H1 (cell line): ENCODE data around the gene ZFR. TPM values are rescaled to one million over a fixed set of nuclear protein-coding genes. Genes with fewer than 3 reads are reported as not detected.

Experiments used
- CTCF ChIA-PET: fragments of 300-600 bp; sonication (Branson Sonifier 250); formaldehyde crosslinking; loops from one replicate; lab custom pipeline; 2021; ENCODE audit not compliant: partially characterized antibody; lab: Charles Lee
- POLR2A ChIA-PET: fragments of 300-600 bp; sonication (Branson Sonifier 250); formaldehyde crosslinking; loops from one replicate; lab custom pipeline; 2021; ENCODE audit warnings: inconsistent platforms; ENCODE audit not compliant: partially characterized antibody; lab: Charles Lee
- DNase-seq, 2 experiments: peaks; one replicate each; pipeline versions ENCODE4 v3.0.0 to v3.0.0-alpha.2; 2010 to 2022; ENCODE audit warnings: low spot score in 2 of 2, low read depth in 1 of 2, mixed read lengths in 1 of 2
- FAIRE-seq: peaks from 2 replicates; lab custom pipeline; 2011; peaks lifted over from hg19 to GRCh38; lab: Jason Lieb, UNC
- H2AFZ ChIP-seq: 2 replicates; pipeline ENCODE4 v1.8.1; 2012; ENCODE audit warnings: low read length, inconsistent platforms
- H2AK5ac ChIP-seq: 2 replicates; pipeline ENCODE4 v1.6.1; 2013; ENCODE audit warnings: low read depth, low read length
- H2BK120ac ChIP-seq: replicated peaks from 2 replicates; pipeline ENCODE3; 2013; ENCODE audit warnings: low read depth, low read length, inconsistent platforms
- H2BK12ac ChIP-seq: 2 replicates; pipeline ENCODE4 v1.6.1; 2013; ENCODE audit warnings: low read depth, low read length
- H2BK15ac ChIP-seq: 2 replicates; pipeline ENCODE4 v1.6.1; 2013; ENCODE audit warnings: low read length
- H2BK20ac ChIP-seq: 2 replicates; pipeline ENCODE4 v1.6.1; 2013; ENCODE audit warnings: low read length
- H2BK5ac ChIP-seq: 2 replicates; pipeline ENCODE4 v1.6.1; 2013; ENCODE audit warnings: low read depth, low read length
- H3K14ac ChIP-seq: 2 replicates; pipeline ENCODE4 v1.6.1; 2013; ENCODE audit warnings: inconsistent platforms; ENCODE audit not compliant: insufficient read length
- H3K18ac ChIP-seq: 2 replicates; pipeline ENCODE4 v1.6.1; 2013; ENCODE audit warnings: low read length; ENCODE audit errors: extremely low read depth
- H3K23ac ChIP-seq: 2 replicates; pipeline ENCODE4 v1.6.1; 2013; ENCODE audit warnings: inconsistent platforms; ENCODE audit not compliant: insufficient read length
- H3K23me2 ChIP-seq: 2 replicates; pipeline ENCODE4 v1.6.1; 2013; ENCODE audit warnings: low read depth, low read length
- H3K27ac ChIP-seq: 2 replicates; pipeline ENCODE4 v1.6.1; 2011; ENCODE audit warnings: low read depth, low read length, inconsistent platforms
- H3K27me3 ChIP-seq, 4 experiments: replicated peaks in 1 of 4; 1 replicate in 1 of 4; 2 replicates in 3 of 4; pipeline versions ENCODE4 v1.6.1 to v1.8.1; 2011 to 2013; ENCODE audit warnings: low read length in 3 of 4, mild to moderate bottlenecking in 3 of 4, inconsistent platforms in 2 of 4, mixed read lengths in 2 of 4, moderate library complexity in 1 of 4; ENCODE audit not compliant: control insufficient read depth in 3 of 4, insufficient read depth in 3 of 4; ENCODE audit errors: extremely low read depth in 1 of 4
- H3K36me3 ChIP-seq, 4 experiments: 2 replicates each; pipeline versions ENCODE4 v1.6.1 to v1.8.1; 2011 to 2013; ENCODE audit warnings: mild to moderate bottlenecking in 4 of 4, low read length in 3 of 4, moderate library complexity in 2 of 4, control low read depth in 1 of 4, inconsistent platforms in 1 of 4; ENCODE audit not compliant: insufficient read depth in 4 of 4, control insufficient read depth in 2 of 4
- H3K4ac ChIP-seq: replicated peaks from 2 replicates; pipeline ENCODE3; 2013; ENCODE audit warnings: low read length, low read depth, mixed read lengths, inconsistent platforms; ENCODE audit not compliant: insufficient read length
- H3K4me1 ChIP-seq, 4 experiments: replicated peaks in 1 of 4; 1 replicate in 1 of 4; 2 replicates in 3 of 4; pipeline versions ENCODE4 v1.6.1 to v1.8.1; 2011 to 2013; ENCODE audit warnings: low read length in 3 of 4, inconsistent platforms in 2 of 4, mixed read lengths in 1 of 4; ENCODE audit not compliant: insufficient read depth in 4 of 4, control insufficient read depth in 3 of 4
- H3K4me2 ChIP-seq, 2 experiments: 2 replicates each; pipeline versions ENCODE4 v1.6.1 to v1.8.1; 2011 to 2013; ENCODE audit warnings: low read depth in 2 of 2, low read length in 2 of 2, control low read depth in 1 of 2, inconsistent platforms in 1 of 2, mild to moderate bottlenecking in 1 of 2; ENCODE audit not compliant: insufficient read depth in 1 of 2
- H3K4me3 ChIP-seq, 4 experiments: fragments of 200-600, 300-600 bp in 1 of 4; sonication (generic), shearing (Covaris generic), sonication (Bioruptor Twin) in 1 of 4; 2 replicates each; pipeline versions ENCODE4 v1.5.1 to v1.8.1; 2011 to 2016; ENCODE audit warnings: low read length in 4 of 4, low read depth in 3 of 4, control low read depth in 2 of 4, inconsistent platforms in 2 of 4, mild to moderate bottlenecking in 2 of 4, mixed read lengths in 1 of 4, moderate library complexity in 1 of 4; ENCODE audit not compliant: insufficient read depth in 2 of 4; ENCODE audit errors: extremely low read depth in 1 of 4
- H3K56ac ChIP-seq: replicated peaks from 2 replicates; pipeline ENCODE3; 2013; ENCODE audit warnings: low read depth, mild to moderate bottlenecking, mixed read lengths, low read length, inconsistent platforms; ENCODE audit not compliant: insufficient read length
- H3K79me1 ChIP-seq: 2 replicates; pipeline ENCODE4 v1.6.1; 2013; ENCODE audit warnings: low read depth, low read length, control low read depth
- H3K79me2 ChIP-seq, 2 experiments: 2 replicates each; pipeline versions ENCODE4 v1.6.1 to v1.8.1; 2012 to 2013; ENCODE audit warnings: low read length in 2 of 2, mild to moderate bottlenecking in 2 of 2, inconsistent platforms in 1 of 2; ENCODE audit not compliant: insufficient read depth in 2 of 2, control insufficient read depth in 1 of 2
- H3K9ac ChIP-seq, 4 experiments: replicated peaks in 1 of 4; 1 replicate in 1 of 4; 2 replicates in 3 of 4; pipeline versions ENCODE4 v1.6.1 to v1.8.1; 2011 to 2013; ENCODE audit warnings: low read depth in 3 of 4, low read length in 3 of 4, control low read depth in 2 of 4, mild to moderate bottlenecking in 2 of 4, moderate library complexity in 2 of 4, inconsistent platforms in 1 of 4; ENCODE audit errors: extremely low read depth in 1 of 4
- H3K9me3 ChIP-seq, 2 experiments: 2 replicates each; pipeline versions ENCODE4 v1.6.1 to v1.8.1; 2012 to 2013; ENCODE audit warnings: mild to moderate bottlenecking in 2 of 2, moderate library complexity in 2 of 2, control low read depth in 1 of 2, inconsistent platforms in 1 of 2, low read depth in 1 of 2, low read length in 1 of 2, mixed read lengths in 1 of 2; ENCODE audit not compliant: insufficient read depth in 2 of 2
- H4K20me1 ChIP-seq, 2 experiments: replicated peaks in 1 of 2; 2 replicates each; pipeline versions ENCODE3 to v1.8.1; 2011 to 2013; ENCODE audit warnings: inconsistent platforms in 2 of 2, low read length in 2 of 2, mild to moderate bottlenecking in 1 of 2; ENCODE audit not compliant: insufficient read depth in 2 of 2, control insufficient read depth in 1 of 2
- H4K5ac ChIP-seq: 2 replicates; pipeline ENCODE4 v1.6.1; 2013; ENCODE audit warnings: low read length, low read depth, mixed read lengths, inconsistent platforms; ENCODE audit not compliant: insufficient read length
- H4K8ac ChIP-seq: 2 replicates; pipeline ENCODE4 v1.8.0; 2013; ENCODE audit warnings: mild to moderate bottlenecking, moderate library complexity, low read length, inconsistent platforms; ENCODE audit not compliant: insufficient read depth; ENCODE audit errors: extremely low read depth
- H4K91ac ChIP-seq: replicated peaks from 2 replicates; pipeline ENCODE3; 2013; ENCODE audit warnings: low read length, mixed read lengths, inconsistent platforms; ENCODE audit not compliant: insufficient read length
- CREB1 ChIP-seq: IDR thresholded peaks from 2 replicates; pipeline ENCODE4 v1.6.1; 2012; ENCODE audit warnings: inconsistent platforms
- EP300 ChIP-seq, 2 experiments: IDR thresholded peaks; 1 replicate in 1 of 2; 2 replicates in 1 of 2; pipeline ENCODE4 v1.6.1; 2011 to 2012; ENCODE audit warnings: low read depth in 2 of 2, low read length in 2 of 2, mild to moderate bottlenecking in 2 of 2, borderline replicate concordance in 1 of 2, inconsistent platforms in 1 of 2, moderate library complexity in 1 of 2
- MAX ChIP-seq: IDR thresholded peaks from 2 replicates; pipeline ENCODE4 v1.6.1; 2012; ENCODE audit warnings: inconsistent platforms
- WGBS, 2 experiments: shearing (Covaris generic) in 1 of 2; methylation state at CpG; one replicate each; pipeline versions ENCODE4 v1.1.6 to v1.1.7; 2013 to 2015; ENCODE audit warnings: low lambda C conversion rate in 2 of 2, mixed read lengths in 2 of 2, inconsistent platforms in 1 of 2, low coverage in 1 of 2, missing lambda C conversion rate in 1 of 2; ENCODE audit not compliant: insufficient replicate concordance in 2 of 2, insufficient coverage in 1 of 2, insufficient read length in 1 of 2; ENCODE audit errors: extremely low coverage in 1 of 2, missing lambda C conversion rate in 1 of 2; 5-methylcytosine and 5-hydroxymethylcytosine counted together
- polyA plus RNA-seq, 7 experiments: library from polyadenylated mRNA; depleted of rRNA in 3 of 7; stranded (reverse) in 5 of 7; unstranded in 2 of 7; fragments of >200 nt in 5 of 7; fragments of 200-250 nt in 2 of 7; gene quantifications; 1 replicate in 5 of 7; 2 replicates in 1 of 7; 4 replicates in 1 of 7; pipeline versions ENCODE4 v1.2.1 to v1.2.3, GENCODE V29; 2011 to 2013; ENCODE audit warnings: missing spikeins in 2 of 7, mixed read lengths in 2 of 7
- total RNA-seq: library from RNA; stranded (reverse); fragmentation: NEBNext Ultra II Directional; extraction: Animal tissue kit (Norgen Biotek cat#: 25700); gene quantifications from 2 replicates; pipeline ENCODE4 v1.2.1, GENCODE V29; 2021

ZFR gene
- total and polyA plus RNA-seq, 2 of the 8 experiments (the other 6 are each of a cell fraction or from before 2014, with no cell fraction given) = 68.8 to 92.7 TPM

- H2AK5ac ChIP-seq = no peak overlapping the region
- no peak for DNase-seq
- POLR2A ChIA-PET = interaction anchor here (0.9 kb wide), 1 partner anchor 18 kb away, joined by 3 read pairs; no protein-coding TSS in a partner anchor
Measured at GRCh38 chr5:32419791-32420190, 24.7 kb downstream of the ZFR start.

More at GRCh38 chr5:32419791-32420190, 24.7 kb downstream of the ZFR start:
- Histone ChIP-seq H2AFZ (no peak overlapping the region), H2BK15ac (no peak overlapping the region), H4K8ac (peak overlapping the region; percentile 82), H3K18ac (no peak overlapping the region), H3K23ac (no peak overlapping the region), H3K79me2 (peaks cover 0 to 53% of the 10 kb centered on the region in 2 experiments; a peak in 3 of 4 replicates), H2BK120ac (no peak overlapping the region), H3K9ac (no peak overlapping the region), H3K9me3 (no peaks in the 10 kb centered on the region), H2BK5ac (no peak overlapping the region), H3K14ac (no peak overlapping the region), H4K20me1 (peaks cover 7 to 9% of the 10 kb centered on the region in 2 experiments), H3K4ac (no peak overlapping the region), H3K79me1 (no peaks in the 10 kb centered on the region), H4K5ac (no peak overlapping the region), H3K27ac (no peak overlapping the region), H2BK12ac (no peak overlapping the region), H3K4me1 (no peaks in the 10 kb centered on the region), H3K4me2 (no peak overlapping the region), H3K4me3 (no peak overlapping the region), H2BK20ac (no peak overlapping the region), H4K91ac (no peak overlapping the region), H3K23me2 (no peaks in the 10 kb centered on the region), H3K36me3 (peaks cover 0 to 35% (median 14%) of the 10 kb centered on the region in 4 experiments; a peak in 6 of 8 replicates), H3K27me3 (no peaks in the 10 kb centered on the region), H3K56ac (no peak overlapping the region)
- FAIRE-seq = no peak
- no peak for TF ChIP-seq MAX
- no peak for TF ChIP-seq CREB1
- no peak for TF ChIP-seq EP300 (IDR thresholded peaks at IDR 0.05; ENCODE audit: borderline replicate concordance in 1 of 2, low read depth in 2 of 2, low read length in 2 of 2)
- 90% methylated on average over 2 of the region's 2 CpGs; no CpG with 5 or more reads in 1 of the 2 experiments for WGBS, 2 experiments
- CTCF ChIA-PET = interaction anchor here (0.7 to 1.7 kb wide), 4 partner anchors 8 to 170 kb away, joined by 3 to 6 read pairs (median 4); no protein-coding TSS in a partner anchor
